HepG2 (cell line): ENCODE measurements around the gene SCN8A. TPM values are rescaled to one million over a fixed set of nuclear protein-coding genes. Genes with fewer than 3 reads are reported as not detected.

Experiments
- ATAC-seq: fragments of 200-7000 bp; cut with Tn5 transposase; 3 replicates; pipeline ENCODE4 v1.9.1; 2020; ENCODE audit warnings: mild to moderate bottlenecking, moderate library complexity
- BruUV-seq: library from RNA; stranded (reverse); fragments of 400-500 nt; replicated peaks from 2 replicates; lab custom pipeline; 2021; lab: Mats Ljungman, UMichigan
- CTCF ChIA-PET: fragments of 300-600 bp; formaldehyde crosslinking; extraction: SDS; loops from one replicate; lab custom pipeline; 2021; ENCODE audit warnings: low total read pairs, inconsistent platforms, low intra/inter-chr PET ratio; lab: Yijun Ruan, JAX
- POLR2A ChIA-PET: fragments of 350-600 bp; sonication (Branson Sonifier 250); formaldehyde crosslinking; loops from one replicate; lab custom pipeline; 2020; ENCODE audit warnings: antibody characterized with exemption, inconsistent platforms; lab: Yijun Ruan, JAX
- DNase-seq: peaks from one replicate; pipeline ENCODE4 v3.0.0-alpha.2; 2015; ENCODE audit warnings: low spot score
- FAIRE-seq: peaks from 3 replicates; lab custom pipeline; 2011; peaks lifted over from hg19 to GRCh38; lab: Jason Lieb, UNC
- H2AFZ ChIP-seq: one replicate; pipeline ENCODE4 v1.6.1; 2011; ENCODE audit warnings: low read length, inconsistent platforms
- H3K27ac ChIP-seq: fragments of 300-600 bp; 3 replicates; pipeline ENCODE4 v1.8.0; 2011; ENCODE audit warnings: mixed run types, mild to moderate bottlenecking, mixed read lengths, low read length, inconsistent platforms; ENCODE audit not compliant: insufficient read depth; ENCODE audit errors: extremely low read length
- H3K27me3 ChIP-seq, 2 experiments: fragments of 200-600 bp in 1 of 2; 2 replicates in 1 of 2; 3 replicates in 1 of 2; pipeline versions ENCODE4 v1.6.0 to v1.8.0; 2011; ENCODE audit warnings: low read length in 2 of 2, mild to moderate bottlenecking in 2 of 2, moderate library complexity in 2 of 2, inconsistent platforms in 1 of 2; ENCODE audit not compliant: insufficient read depth in 2 of 2, control insufficient read depth in 1 of 2
- H3K36me3 ChIP-seq, 2 experiments: fragments of 200-600 bp in 1 of 2; replicated peaks in 1 of 2; 2 replicates in 1 of 2; 3 replicates in 1 of 2; pipeline versions ENCODE4 v1.5.1 to v1.8.0; 2011; ENCODE audit warnings: low read length in 2 of 2, inconsistent platforms in 1 of 2; ENCODE audit not compliant: insufficient read depth in 2 of 2, control insufficient read depth in 1 of 2
- H3K4me1 ChIP-seq: 2 replicates; pipeline ENCODE4 v1.5.1; 2012; ENCODE audit warnings: low read length, inconsistent platforms; ENCODE audit not compliant: insufficient read depth
- H3K4me2 ChIP-seq: 2 replicates; pipeline ENCODE4 v1.6.0; 2011; ENCODE audit warnings: low read depth, low read length, inconsistent platforms
- H3K4me3 ChIP-seq, 3 experiments: fragments of 200-600 bp in 1 of 3; sonication (generic), shearing (Covaris generic) in 1 of 3; replicated peaks in 1 of 3; 2 replicates each; pipeline ENCODE4 v1.5.1; 2011 to 2016; ENCODE audit warnings: low read length in 3 of 3, inconsistent platforms in 2 of 3, low read depth in 2 of 3, mild to moderate bottlenecking in 2 of 3, control low read depth in 1 of 3, mixed read lengths in 1 of 3; ENCODE audit not compliant: insufficient read depth in 1 of 3
- H3K79me2 ChIP-seq: one replicate; pipeline ENCODE4 v1.6.1; 2011; ENCODE audit warnings: low read length, inconsistent platforms; ENCODE audit not compliant: insufficient read depth
- H3K9ac ChIP-seq: 2 replicates; pipeline ENCODE4 v1.6.0; 2011; ENCODE audit warnings: mild to moderate bottlenecking, low read depth, low read length, inconsistent platforms; ENCODE audit not compliant: insufficient read depth
- H3K9me3 ChIP-seq: 2 replicates; pipeline ENCODE4 v1.5.1; 2012; ENCODE audit warnings: mild to moderate bottlenecking, low read length
- H4K20me1 ChIP-seq: 2 replicates; pipeline ENCODE4 v1.6.0; 2011; ENCODE audit warnings: inconsistent platforms, mild to moderate bottlenecking, low read length, moderate library complexity; ENCODE audit not compliant: insufficient read depth
- HNRNPK ChIP-seq: fragments of 200-400 bp; formaldehyde crosslinking; IDR thresholded peaks from 2 replicates; pipeline ENCODE4 v1.6.1; 2018; ENCODE audit warnings: low read length, low read depth, moderate library complexity, mild to moderate bottlenecking; ENCODE audit not compliant: poor library complexity, severe bottlenecking
- HNRNPLL ChIP-seq: fragments of 200-400 bp; formaldehyde crosslinking; IDR thresholded peaks from 2 replicates; pipeline ENCODE4 v1.6.1; 2017; ENCODE audit warnings: mild to moderate bottlenecking, low read depth, low read length; ENCODE audit not compliant: poor library complexity, severe bottlenecking
- IKZF1 ChIP-seq: fragments of 450-650 bp; IDR thresholded peaks from 2 replicates; pipeline ENCODE4 v1.7.1; 2016
- KDM6A ChIP-seq: IDR thresholded peaks from 2 replicates; pipeline ENCODE4 v1.6.1; 2016; ENCODE audit warnings: low read depth
- MAX ChIP-seq: IDR thresholded peaks from 2 replicates; pipeline ENCODE4 v1.6.1; 2012; ENCODE audit warnings: inconsistent platforms
- MIER2 ChIP-seq: IDR thresholded peaks from 2 replicates; pipeline ENCODE4 v1.6.1; 2016; ENCODE audit warnings: missing biosample characterization, missing genetic modification reagents
- NFIC ChIP-seq: IDR thresholded peaks from 2 replicates; pipeline ENCODE4 v1.6.1; 2012; ENCODE audit warnings: mild to moderate bottlenecking, low read length, inconsistent platforms
- ZNF572 ChIP-seq: sonication (generic); formaldehyde crosslinking; IDR thresholded peaks from 2 replicates; pipeline ENCODE4 v1.5.1; 2020; ENCODE audit warnings: mild to moderate bottlenecking, missing genetic modification reagents
- ZNF597 ChIP-seq: sonication (generic); formaldehyde crosslinking; IDR thresholded peaks from 2 replicates; pipeline ENCODE4 v1.5.0; 2020; ENCODE audit warnings: missing genetic modification reagents
- ZNF747 ChIP-seq: sonication (generic); formaldehyde crosslinking; IDR thresholded peaks from 2 replicates; pipeline ENCODE4 v1.8.1; 2023; ENCODE audit warnings: missing genetic modification reagents, mild to moderate bottlenecking, borderline replicate concordance
- WGBS: methylation state at CpG from one replicate; pipeline ENCODE4 v1.1.6; 2017; ENCODE audit warnings: low lambda C conversion rate; 5-methylcytosine and 5-hydroxymethylcytosine counted together
- in situ Hi-C: cut with HindIII; loops from 2 replicates; pipeline ENCODE4 v1.10.0; 2017; ENCODE audit warnings: low pct_unique_long_range_greater_than_20kb; ENCODE audit not compliant: extremely low pct_ligation_motif_present
- intact Hi-C: fragments of 100-400 bp; cut with micrococcal nuclease; formaldehyde crosslinking; loops from one replicate; pipeline ENCODE4 v1.10.0; 2022; ENCODE audit not compliant: unreplicated experiment
- polyA plus RNA-seq, 8 experiments: library from polyadenylated mRNA; depleted of rRNA in 3 of 8; stranded (reverse) in 7 of 8; unstranded in 1 of 8; fragments of >200 nt; fragmentation: Illumina TruSeq in 4 of 8; extraction: Trizol in 4 of 8; gene quantifications; 2 replicates each; pipeline versions ENCODE4 v1.2.1 to v1.2.3, GENCODE V29; 2011 to 2016; ENCODE audit warnings: low read depth in 4 of 8, missing spikeins in 1 of 8, mixed read lengths in 1 of 8; ENCODE audit not compliant: insufficient read depth in 1 of 8
- total RNA-seq, 5 experiments: library from RNA; depleted of rRNA; stranded (reverse); fragments of >200 nt; fragmentation: Illumina TruSeq; extraction: Trizol; gene quantifications; 2 replicates each; pipeline ENCODE4 v1.2.3, GENCODE V29; 2016; ENCODE audit warnings: low read depth in 1 of 5

The SCN8A gene
- total and polyA plus RNA-seq, 2 of the 13 experiments (the other 11 are each of a cell fraction or from before 2014, with no cell fraction given): 0.57 to 1.4 TPM

GRCh38 chr12:51729331-51729730 is 138.3 kb downstream of the SCN8A start (continued):
- TF ChIP-seq HNRNPLL: no peak
- TF ChIP-seq, all 625 proteins: peak for 0

- H3K27me3 ChIP-seq: no peaks in the 10 kb centered on the region; a peak in 1 of 5 replicates
- TF ChIP-seq ZNF747 (CRISPR knock-in tag): no peak
- no peak for TF ChIP-seq KDM6A (CRISPR knock-in tag)
- TF ChIP-seq HNRNPK: peak; percentile 19
- no peak overlapping the region for H3K4me3 ChIP-seq
- BruUV-seq: no TSS peak
- ATAC-seq (no peak), DNase-seq (no peak), FAIRE-seq (no peak)
- H2AFZ ChIP-seq: no peak overlapping the region
- H3K36me3 ChIP-seq: no peaks in the 10 kb centered on the region
- H3K4me2 ChIP-seq: no peak overlapping the region
- no peaks in the 10 kb centered on the region for H3K9me3 ChIP-seq
- H4K20me1 ChIP-seq: no peaks in the 10 kb centered on the region
- in situ Hi-C loops: no loop called here
- ChIA-PET POLR2A (no interaction called here), CTCF (no interaction called here)
- no peak overlapping the region for H3K27ac ChIP-seq
- H3K9ac ChIP-seq: no peak overlapping the region
- intact Hi-C loops: no loop called here
- WGBS: 37% methylated on average over 2 of the region's 2 CpGs
- no peaks in the 10 kb centered on the region for H3K79me2 ChIP-seq
- no peaks in the 10 kb centered on the region for H3K4me1 ChIP-seq
Measured at GRCh38 chr12:51730745-51731144, 139.7 kb downstream of the SCN8A start.

- Histone ChIP-seq H3K4me3 (no peak overlapping the region), H2AFZ (no peak overlapping the region), H3K4me1 (peaks cover 14% of the 10 kb centered on the region), H4K20me1 (no peaks in the 10 kb centered on the region), H3K27me3 (no peaks in the 10 kb centered on the region), H3K27ac (no peak overlapping the region), H3K9me3 (no peaks in the 10 kb centered on the region), H3K79me2 (no peaks in the 10 kb centered on the region), H3K9ac (no peak overlapping the region), H3K4me2 (no peak overlapping the region), H3K36me3 (no peaks in the 10 kb centered on the region)
- ChIA-PET CTCF (no interaction called here), POLR2A (no interaction called here)
- no peak for FAIRE-seq
- BruUV-seq: no TSS peak
- intact Hi-C loops (no loop called here), in situ Hi-C loops (no loop called here)
- no peak for DNase-seq
- no peak for ATAC-seq
- 86% methylated on average over 2 of the region's 2 CpGs for WGBS
- no peak for TF ChIP-seq IKZF1
- no peak for TF ChIP-seq ZNF572
- no peak for TF ChIP-seq ZNF597 (CRISPR knock-in tag)
- no peak for TF ChIP-seq MAX
- no peak for TF ChIP-seq NFIC
- TF ChIP-seq MIER2: peak; percentile 93
Measured at GRCh38 chr12:51740536-51740935, 149.5 kb downstream of the SCN8A start.
